Kidney (tissue), 14 donors: Measurements from ENCODE around the gene SLC7A6. TPM values are rescaled to one million over a fixed set of nuclear protein-coding genes. Genes with fewer than 3 reads are reported as not detected.

ENCODE experiments used
- DNase-seq, 5 donors: peaks; one replicate each; pipeline ENCODE4 v3.0.0-alpha.2; 2013 to 2020
- FAIRE-seq: peaks from 2 replicates; lab custom pipeline; 2012; peaks lifted over from hg19 to GRCh38; lab: Jason Lieb, UNC
- H3K27ac ChIP-seq, 2 donors: one replicate each; pipeline ENCODE4 v1.7.0; 2013; ENCODE audit warnings: low read depth in 2 of 2, low read length in 2 of 2, inconsistent platforms in 1 of 2
- H3K27me3 ChIP-seq: one replicate; pipeline ENCODE4 v1.7.1; 2013; ENCODE audit warnings: low read length, inconsistent platforms; ENCODE audit not compliant: control insufficient read depth, insufficient read depth
- H3K36me3 ChIP-seq, 3 donors: one replicate each; pipeline versions ENCODE4 v1.7.0 to v1.7.1; 2013; ENCODE audit warnings: low read length in 3 of 3, control low read depth in 1 of 3, inconsistent platforms in 1 of 3; ENCODE audit not compliant: insufficient read depth in 3 of 3, control insufficient read depth in 2 of 3
- H3K4me1 ChIP-seq, 3 donors: one replicate each; pipeline versions ENCODE4 v1.7.0 to v1.7.1; 2013; ENCODE audit warnings: low read length in 3 of 3, inconsistent platforms in 1 of 3, low read depth in 1 of 3; ENCODE audit not compliant: control insufficient read depth in 2 of 3, insufficient read depth in 2 of 3
- H3K4me3 ChIP-seq, 3 donors: one replicate each; pipeline versions ENCODE4 v1.7.0 to v1.8.1; 2013; ENCODE audit warnings: low read length in 3 of 3, control low read depth in 1 of 3, inconsistent platforms in 1 of 3
- H3K9ac ChIP-seq, 3 donors: one replicate each; pipeline versions ENCODE4 v1.7.0 to v1.7.1; 2013; ENCODE audit warnings: low read length in 3 of 3, control low read depth in 1 of 3, inconsistent platforms in 1 of 3
- H3K9me3 ChIP-seq, 3 donors: one replicate each; pipeline versions ENCODE4 v1.7.0 to v1.7.1; 2013; ENCODE audit warnings: low read length in 3 of 3, control low read depth in 1 of 3, inconsistent platforms in 1 of 3; ENCODE audit not compliant: control insufficient read depth in 2 of 3, insufficient read depth in 1 of 3
- intact Hi-C: fragments of 100-400 bp; cut with DNase I; formaldehyde crosslinking; loops from one replicate; pipeline ENCODE4 v1.11.1; 2022
- polyA plus RNA-seq: library from polyadenylated mRNA; stranded (reverse); fragments of 350-450 nt; fragmentation: Illumina TruSeq; extraction: RNeasy Lipid Tissue Mini Kit (QIAGEN cat#74804); gene quantifications from one replicate; pipeline ENCODE4 v1.2.3, GENCODE V29; 2014; ENCODE audit warnings: low read depth, low replicate concordance; ENCODE audit not compliant: insufficient read depth
- total RNA-seq: library from RNA; stranded (reverse); fragmentation: NEBNext Ultra II Directional; extraction: Animal tissue kit (Norgen Biotek cat#: 25700); gene quantifications from one replicate; pipeline ENCODE4 v1.2.1, GENCODE V29; 2021
- TF ChIP-seq, protein P1 (sequence below): IDR thresholded peaks from 3 replicates; pipeline ENCODE4 v1.5.1; 2012; ENCODE audit warnings: mild to moderate bottlenecking, moderate library complexity, borderline replicate concordance; ENCODE audit not compliant: insufficient read depth; ENCODE audit errors: extremely low read depth
- donor health status: control.
- donor health status: control.
- donor health status: control.
- donor health status: control.
- donor health status: control.
- donor health status: DM: yes; HTN: yes; CAD: no.
- donor health status: Normal renal cell carcinoma (clear cell type).

Gene SLC7A6
- total and polyA plus RNA-seq, 2 donors from 2014 or later: 5.0 to 24.0 TPM

DNA sequence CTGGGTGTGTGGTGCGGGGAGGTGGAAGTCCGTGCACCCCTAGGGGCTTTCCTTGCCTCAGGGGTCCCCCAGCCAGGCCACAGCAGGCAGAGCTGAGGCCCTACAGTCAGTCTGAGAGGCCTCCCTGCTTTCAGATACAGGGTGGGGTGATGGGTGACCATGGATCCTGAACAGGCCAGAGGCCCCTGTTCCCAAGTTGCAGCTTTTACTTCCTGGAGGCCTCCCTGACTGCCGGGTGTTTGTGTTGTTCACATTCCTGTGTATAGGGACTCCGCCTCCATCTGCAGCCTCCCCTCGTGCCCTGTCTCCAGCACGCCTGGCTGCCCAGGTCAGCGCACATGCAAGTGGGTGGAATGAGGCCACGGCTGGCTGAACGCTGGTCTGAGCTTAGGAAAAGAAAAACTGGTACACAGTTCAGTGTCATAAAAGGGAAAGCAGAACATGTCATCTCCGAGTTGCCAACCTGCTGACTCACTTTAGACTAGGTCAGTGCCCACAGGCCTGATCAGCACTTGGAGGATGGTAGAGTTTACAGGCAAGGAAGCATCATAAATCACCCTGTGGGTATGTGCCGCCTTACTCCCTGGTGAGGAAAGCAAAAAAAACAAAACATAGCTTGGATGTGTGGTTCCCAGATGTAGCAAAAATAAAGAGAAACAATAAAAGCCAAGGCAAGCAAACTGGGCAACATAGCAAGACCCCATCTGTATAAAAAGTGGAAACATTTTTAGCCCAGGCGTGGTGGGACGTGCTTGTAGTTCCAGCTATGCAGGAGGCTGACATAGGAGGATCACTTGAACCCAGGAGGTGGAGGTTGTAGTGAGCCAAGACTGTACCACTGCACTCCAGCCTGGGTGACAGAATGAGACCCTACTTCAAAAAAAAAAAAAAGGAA is 6.2 kb upstream of the SLC7A6 start:
- H3K9ac ChIP-seq: peak overlapping the region in 2 of 3 donors; percentile 55 to 57
- peak; percentile 94 to 96 (median 96) for DNase-seq

DNA sequence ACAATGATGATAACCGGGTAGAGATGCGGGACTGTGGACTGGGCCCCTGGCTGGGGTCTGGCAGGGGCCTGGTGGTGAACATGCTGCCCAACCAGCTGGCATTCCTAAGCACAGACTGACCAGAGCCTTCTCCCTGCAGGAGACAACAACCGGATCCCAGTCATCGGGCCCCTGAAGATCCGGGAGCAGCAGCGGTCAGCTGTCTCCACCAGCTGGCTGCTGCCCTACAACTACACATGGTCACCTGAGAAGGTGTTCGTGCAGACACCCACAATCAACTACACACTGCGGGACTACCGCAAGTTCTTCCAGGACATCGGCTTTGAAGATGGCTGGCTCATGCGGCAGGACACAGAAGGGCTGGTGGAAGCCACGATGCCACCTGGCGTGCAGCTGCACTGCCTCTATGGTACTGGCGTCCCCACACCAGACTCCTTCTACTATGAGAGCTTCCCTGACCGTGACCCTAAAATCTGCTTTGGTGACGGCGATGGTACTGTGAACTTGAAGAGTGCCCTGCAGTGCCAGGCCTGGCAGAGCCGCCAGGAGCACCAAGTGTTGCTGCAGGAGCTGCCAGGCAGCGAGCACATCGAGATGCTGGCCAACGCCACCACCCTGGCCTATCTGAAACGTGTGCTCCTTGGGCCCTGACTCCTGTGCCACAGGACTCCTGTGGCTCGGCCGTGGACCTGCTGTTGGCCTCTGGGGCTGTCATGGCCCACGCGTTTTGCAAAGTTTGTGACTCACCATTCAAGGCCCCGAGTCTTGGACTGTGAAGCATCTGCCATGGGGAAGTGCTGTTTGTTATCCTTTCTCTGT is 5.1 kb upstream of the SLC7A6 start:
- peak in 1 of 5 donors; percentile 38 for DNase-seq
- H3K4me1 ChIP-seq: peaks cover 5 to 37% (median 28%) of the 10 kb centered on the region in 3 donors
- H3K36me3 ChIP-seq: peaks cover 0 to 27% (median 15%) of the 10 kb centered on the region in 3 donors
- no peaks in the 10 kb centered on the region for H3K9me3 ChIP-seq
- H3K27me3 ChIP-seq: no peaks in the 10 kb centered on the region
- H3K9ac ChIP-seq: peak overlapping the region in 1 of 3 donors; percentile 55
- TF ChIP-seq, protein P1, sequence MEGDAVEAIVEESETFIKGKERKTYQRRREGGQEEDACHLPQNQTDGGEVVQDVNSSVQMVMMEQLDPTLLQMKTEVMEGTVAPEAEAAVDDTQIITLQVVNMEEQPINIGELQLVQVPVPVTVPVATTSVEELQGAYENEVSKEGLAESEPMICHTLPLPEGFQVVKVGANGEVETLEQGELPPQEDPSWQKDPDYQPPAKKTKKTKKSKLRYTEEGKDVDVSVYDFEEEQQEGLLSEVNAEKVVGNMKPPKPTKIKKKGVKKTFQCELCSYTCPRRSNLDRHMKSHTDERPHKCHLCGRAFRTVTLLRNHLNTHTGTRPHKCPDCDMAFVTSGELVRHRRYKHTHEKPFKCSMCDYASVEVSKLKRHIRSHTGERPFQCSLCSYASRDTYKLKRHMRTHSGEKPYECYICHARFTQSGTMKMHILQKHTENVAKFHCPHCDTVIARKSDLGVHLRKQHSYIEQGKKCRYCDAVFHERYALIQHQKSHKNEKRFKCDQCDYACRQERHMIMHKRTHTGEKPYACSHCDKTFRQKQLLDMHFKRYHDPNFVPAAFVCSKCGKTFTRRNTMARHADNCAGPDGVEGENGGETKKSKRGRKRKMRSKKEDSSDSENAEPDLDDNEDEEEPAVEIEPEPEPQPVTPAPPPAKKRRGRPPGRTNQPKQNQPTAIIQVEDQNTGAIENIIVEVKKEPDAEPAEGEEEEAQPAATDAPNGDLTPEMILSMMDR: no peak
- peak overlapping the region; percentile 90 to 93 for H3K27ac ChIP-seq
- H3K4me3 ChIP-seq: no peak overlapping the region
- no peak for FAIRE-seq
- intact Hi-C loops: no loop called here

More for the DNA sequence above, 6.2 kb upstream of the SLC7A6 start:
- H3K27ac ChIP-seq: peak overlapping the region; percentile 90 to 93
- no peaks in the 10 kb centered on the region for H3K9me3 ChIP-seq
- H3K4me3 ChIP-seq: peak overlapping the region in 2 of 3 donors; percentile 10 to 13
- H3K27me3 ChIP-seq: no peaks in the 10 kb centered on the region
- peaks cover 5 to 31% (median 28%) of the 10 kb centered on the region in 3 donors for H3K4me1 ChIP-seq
- peak; percentile 60 for FAIRE-seq
- intact Hi-C loops: no loop called here
- H3K36me3 ChIP-seq: peaks cover 0 to 32% (median 16%) of the 10 kb centered on the region in 3 donors
- TF ChIP-seq, protein P1: no peak

DNA sequence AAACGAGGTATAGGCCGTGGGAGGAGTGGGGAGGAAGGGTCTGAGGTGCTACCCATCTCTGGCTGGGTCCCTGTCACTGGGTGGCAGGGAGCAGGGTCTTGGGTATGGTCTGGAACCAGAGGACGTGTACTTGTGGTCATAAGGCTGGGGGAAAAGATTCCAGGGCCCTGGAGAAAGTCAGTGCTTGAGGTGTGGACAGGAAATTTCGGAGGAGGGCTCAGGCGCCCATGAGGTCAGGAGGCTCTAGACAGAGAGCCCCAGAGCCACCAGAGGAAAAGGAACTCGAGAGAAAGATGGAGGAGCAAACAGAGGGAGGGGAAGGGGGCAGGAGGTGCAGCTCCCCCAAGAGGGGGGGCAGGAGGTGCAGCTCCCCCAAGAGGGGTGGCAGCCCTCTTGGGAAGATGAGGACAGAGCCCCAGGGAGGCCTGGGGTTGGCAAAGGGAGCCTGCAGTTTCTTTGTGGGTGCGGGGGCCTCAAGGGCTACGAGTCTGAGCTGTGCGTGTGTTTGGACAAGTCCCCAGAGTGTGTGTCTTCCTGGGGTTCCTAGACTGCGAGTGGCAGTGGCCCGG is 683 bp upstream of the SLC7A6 start:
- intact Hi-C loops: loop anchor here (10.0 kb wide), 1 partner anchor 51 kb away; the partner anchor contains the start of genes PRMT7 and SLC7A6OS
- FAIRE-seq: no peak
- TF ChIP-seq, protein P1: no peak
- no peaks in the 10 kb centered on the region for H3K9me3 ChIP-seq
- H3K9ac ChIP-seq: peak overlapping the region in 2 of 3 donors; percentile 14 to 74
- DNase-seq: no peak
- H3K36me3 ChIP-seq: peaks cover 0 to 15% (median 6%) of the 10 kb centered on the region in 3 donors
- peak overlapping the region; percentile 92 to 96 for H3K27ac ChIP-seq
- peak overlapping the region in 1 of 3 donors; percentile 77 for H3K4me3 ChIP-seq
- H3K4me1 ChIP-seq: peaks cover 0 to 30% (median 21%) of the 10 kb centered on the region in 3 donors
- H3K27me3 ChIP-seq: no peaks in the 10 kb centered on the region
